Sigmoid colon (tissue), 4 donors: Measurements from ENCODE around the gene NUFIP2.

Experiments used
- EP300 ChIP-seq, 4 donors: sonication (generic); formaldehyde crosslinking; IDR thresholded peaks; one replicate each; pipeline ENCODE4 v1.6.1; 2017; ENCODE audit warnings: antibody characterized with exemption in 4 of 4
- POLR2A ChIP-seq, 2 donors: fragments of 450-650 bp; IDR thresholded peaks; one replicate each; pipeline ENCODE4 v1.6.1; 2016; ENCODE audit warnings: antibody characterized with exemption in 2 of 2, mild to moderate bottlenecking in 2 of 2, moderate library complexity in 2 of 2
- POLR2AphosphoS5 ChIP-seq, 4 donors: sonication (generic); formaldehyde crosslinking; IDR thresholded peaks; one replicate each; pipeline ENCODE4 v1.6.1; 2017; ENCODE audit warnings: antibody characterized with exemption in 4 of 4
- TF ChIP-seq, protein P1 (sequence below), 4 experiments: fragments of 450-650 bp in 3 of 4; fragments of 200-600 bp in 1 of 4; IDR thresholded peaks; one replicate each; pipeline ENCODE4 v1.5.1; 2016 to 2019; ENCODE audit warnings: antibody characterized with exemption in 4 of 4, mild to moderate bottlenecking in 3 of 4, moderate library complexity in 2 of 4

DNA sequence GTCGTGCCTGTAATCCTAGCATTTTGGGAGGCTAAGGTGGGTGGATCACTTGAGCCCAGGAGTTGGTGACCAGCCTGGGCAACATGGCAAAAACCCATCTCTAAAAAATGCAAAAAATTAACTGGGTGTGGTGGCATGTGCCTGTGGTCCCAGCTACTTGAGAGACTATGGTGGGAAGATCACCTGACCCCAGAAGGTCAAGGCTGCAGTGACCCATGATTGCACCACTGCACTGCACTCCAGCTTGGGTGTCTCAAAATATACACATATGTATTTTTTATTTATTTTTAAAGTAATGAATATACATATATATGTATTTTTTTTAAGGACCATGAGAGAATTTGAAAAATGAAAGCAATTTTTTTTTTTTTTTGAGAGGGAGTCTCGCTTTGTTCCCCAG, 5.1 kb upstream of the NUFIP2 start:
- TF ChIP-seq, protein P1, sequence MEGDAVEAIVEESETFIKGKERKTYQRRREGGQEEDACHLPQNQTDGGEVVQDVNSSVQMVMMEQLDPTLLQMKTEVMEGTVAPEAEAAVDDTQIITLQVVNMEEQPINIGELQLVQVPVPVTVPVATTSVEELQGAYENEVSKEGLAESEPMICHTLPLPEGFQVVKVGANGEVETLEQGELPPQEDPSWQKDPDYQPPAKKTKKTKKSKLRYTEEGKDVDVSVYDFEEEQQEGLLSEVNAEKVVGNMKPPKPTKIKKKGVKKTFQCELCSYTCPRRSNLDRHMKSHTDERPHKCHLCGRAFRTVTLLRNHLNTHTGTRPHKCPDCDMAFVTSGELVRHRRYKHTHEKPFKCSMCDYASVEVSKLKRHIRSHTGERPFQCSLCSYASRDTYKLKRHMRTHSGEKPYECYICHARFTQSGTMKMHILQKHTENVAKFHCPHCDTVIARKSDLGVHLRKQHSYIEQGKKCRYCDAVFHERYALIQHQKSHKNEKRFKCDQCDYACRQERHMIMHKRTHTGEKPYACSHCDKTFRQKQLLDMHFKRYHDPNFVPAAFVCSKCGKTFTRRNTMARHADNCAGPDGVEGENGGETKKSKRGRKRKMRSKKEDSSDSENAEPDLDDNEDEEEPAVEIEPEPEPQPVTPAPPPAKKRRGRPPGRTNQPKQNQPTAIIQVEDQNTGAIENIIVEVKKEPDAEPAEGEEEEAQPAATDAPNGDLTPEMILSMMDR (IDR thresholded peaks at IDR 0.05) = no peak
- no peak for TF ChIP-seq EP300 (IDR thresholded peaks at IDR 0.05)
- no peak for TF ChIP-seq POLR2A (IDR thresholded peaks at IDR 0.05)
- no peak for TF ChIP-seq POLR2AphosphoS5 (IDR thresholded peaks at IDR 0.05)
